Measurements from ENCODE around the gene TTC28. TPM values are rescaled to one million over a fixed set of nuclear protein-coding genes. Genes with fewer than 3 reads are reported as not detected.
"Not testable (repeated sequence)": the region's sequence is repeated elsewhere in the genome, so short reads cannot be mapped to it uniquely, and the experiment has no call there.

The TTC28 gene
- total RNA-seq, 1 donor from 2014 or later = 14.9 TPM

GRCh38 chr22:28678170-28678569 is 1.5 kb downstream of the TTC28 start:
- DNase-seq (ENCODE audit: low read depth in 2 of 2) = not testable (repeated sequence)

GRCh38 chr22:28674121-28674563 is 5.5 kb downstream of the TTC28 start:
- peak in 1 of 2 donors; percentile 23 for DNase-seq (ENCODE audit: low read depth in 2 of 2)

- no peak for DNase-seq (ENCODE audit: low read depth in 2 of 2)
Measured at GRCh38 chr22:28670756-28671155, 8.9 kb downstream of the TTC28 start.

- DNase-seq (ENCODE audit: low read depth in 2 of 2) = no peak
Measured at GRCh38 chr22:28670161-28670560, 9.5 kb downstream of the TTC28 start.

GRCh38 chr22:28669387-28669786 is 10.3 kb downstream of the TTC28 start:
- no peak for DNase-seq (ENCODE audit: low read depth in 2 of 2)

GRCh38 chr22:28663569-28663942 is 16.1 kb downstream of the TTC28 start:
- DNase-seq (ENCODE audit: low read depth in 2 of 2) = not testable (repeated sequence)

- DNase-seq (ENCODE audit: low read depth in 2 of 2) = no peak
Measured at GRCh38 chr22:28658448-28658847, 21.2 kb downstream of the TTC28 start.

GRCh38 chr22:28656181-28656580 is 23.5 kb downstream of the TTC28 start:
- no peak for DNase-seq (ENCODE audit: low read depth in 2 of 2)

GRCh38 chr22:28650463-28650862 is 29.2 kb downstream of the TTC28 start:
- no peak for DNase-seq (ENCODE audit: low read depth in 2 of 2)

- DNase-seq (ENCODE audit: low read depth in 2 of 2) = no peak
Measured at GRCh38 chr22:28648792-28649191, 30.8 kb downstream of the TTC28 start.

- DNase-seq (ENCODE audit: low read depth in 2 of 2) = no peak
Measured at GRCh38 chr22:28647216-28647615, 32.4 kb downstream of the TTC28 start.

- DNase-seq (ENCODE audit: low read depth in 2 of 2) = no peak
Measured at GRCh38 chr22:28639321-28639720, 40.3 kb downstream of the TTC28 start.

GRCh38 chr22:28637225-28637624 is 42.4 kb downstream of the TTC28 start:
- no peak for DNase-seq (ENCODE audit: low read depth in 2 of 2)

GRCh38 chr22:28630177-28630574 is 49.5 kb downstream of the TTC28 start:
- DNase-seq (ENCODE audit: low read depth in 2 of 2) = no peak

GRCh38 chr22:28629420-28630176 is 50.0 kb downstream of the TTC28 start:
- no peak for DNase-seq (ENCODE audit: low read depth in 2 of 2)

GRCh38 chr22:28628766-28629165 is 50.9 kb downstream of the TTC28 start:
- no peak for DNase-seq (ENCODE audit: low read depth in 2 of 2)

- DNase-seq (ENCODE audit: low read depth in 2 of 2) = no peak
Measured at GRCh38 chr22:28627791-28628190, 51.8 kb downstream of the TTC28 start.

GRCh38 chr22:28620244-28620922 is 59.3 kb downstream of the TTC28 start:
- no peak for DNase-seq (ENCODE audit: low read depth in 2 of 2)

- no peak for DNase-seq (ENCODE audit: low read depth in 2 of 2)
Measured at GRCh38 chr22:28619236-28619635, 60.4 kb downstream of the TTC28 start.

GRCh38 chr22:28615423-28615822 is 64.2 kb downstream of the TTC28 start:
- not testable (repeated sequence) for DNase-seq (ENCODE audit: low read depth in 2 of 2)

GRCh38 chr22:28609921-28610320 is 69.7 kb downstream of the TTC28 start:
- DNase-seq (ENCODE audit: low read depth in 2 of 2) = no peak

- no peak for DNase-seq (ENCODE audit: low read depth in 2 of 2)
Measured at GRCh38 chr22:28608546-28608945, 71.1 kb downstream of the TTC28 start.

GRCh38 chr22:28607795-28608194 is 71.8 kb downstream of the TTC28 start:
- peak in 1 of 2 donors; percentile 28 for DNase-seq (ENCODE audit: low read depth in 2 of 2)
